IPS DF 6.9 (cell line): Measurements from ENCODE around the gene PCARE.

Source experiments
- DNase-seq: peaks from one replicate; pipeline ENCODE4 v3.0.0-alpha.2; 2013; ENCODE audit warnings: low read depth, low spot score
- H3K27ac ChIP-seq: one replicate; pipeline ENCODE4 v1.5.1; 2013; ENCODE audit warnings: low read length, control low read depth
- H3K27me3 ChIP-seq: 2 replicates; pipeline ENCODE4 v1.6.1; 2013; ENCODE audit warnings: mild to moderate bottlenecking, low read length; ENCODE audit not compliant: control insufficient read depth, insufficient read depth
- H3K36me3 ChIP-seq: 2 replicates; pipeline ENCODE4 v1.6.1; 2013; ENCODE audit warnings: low read length; ENCODE audit not compliant: control insufficient read depth, insufficient read depth
- H3K4me1 ChIP-seq: 2 replicates; pipeline ENCODE4 v1.6.1; 2013; ENCODE audit warnings: low read length; ENCODE audit not compliant: control insufficient read depth, insufficient read depth
- H3K4me3 ChIP-seq: 2 replicates; pipeline ENCODE4 v1.5.1; 2013; ENCODE audit warnings: mild to moderate bottlenecking, low read length
- H3K9me3 ChIP-seq: 2 replicates; pipeline ENCODE4 v1.6.1; 2013; ENCODE audit warnings: low read length, inconsistent platforms; ENCODE audit not compliant: control insufficient read depth, insufficient read depth
- WGBS: extraction: QIAGEN DNeasy Blood & Tissue Kit; methylation state at CpG from one replicate; pipeline ENCODE4 v1.1.7; 2013; ENCODE audit warnings: mixed read lengths, missing lambda C conversion rate; ENCODE audit not compliant: insufficient read length, insufficient coverage; 5-methylcytosine and 5-hydroxymethylcytosine counted together

PCARE gene

DNA sequence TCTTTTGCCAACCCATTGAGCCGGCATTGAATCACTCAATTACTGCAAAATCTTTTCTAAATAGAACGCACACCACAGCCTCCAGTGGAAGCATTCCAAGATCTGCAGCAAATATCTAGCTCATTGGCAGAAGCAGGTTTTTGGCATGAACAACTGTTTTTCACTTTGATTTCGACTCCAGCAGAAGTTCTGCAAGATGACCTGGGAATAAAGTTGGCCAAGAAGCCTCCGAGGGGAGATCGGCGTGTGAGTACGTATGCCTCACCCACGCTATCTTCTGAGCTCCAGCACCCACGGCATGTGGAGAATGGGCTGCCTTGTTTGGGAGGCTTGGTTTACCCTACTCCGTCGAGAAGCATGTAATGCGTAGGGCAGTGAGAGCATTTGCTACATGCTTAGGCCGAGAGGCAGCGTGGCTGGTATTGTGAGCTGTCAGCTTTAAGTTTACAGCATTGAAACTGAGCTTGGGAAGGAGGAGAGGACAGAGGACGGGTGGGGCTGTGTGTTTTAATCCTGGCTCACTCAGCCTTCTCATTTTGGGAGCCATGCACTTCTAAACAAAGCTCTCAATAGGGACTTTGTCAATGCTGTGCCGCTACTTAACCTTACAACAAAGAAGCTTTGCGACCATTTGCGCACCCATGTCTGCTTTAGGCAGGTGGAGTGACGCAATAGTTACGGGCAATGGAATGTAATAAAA is 10.5 kb downstream of the PCARE start:
- Histone ChIP-seq H3K36me3 (no peaks in the 10 kb centered on the region), H3K4me1 (peaks cover 3% of the 10 kb centered on the region; the same call in 1 of the 2 replicates), H3K9me3 (no peaks in the 10 kb centered on the region), H3K4me3 (no peak overlapping the region), H3K27ac (no peak overlapping the region), H3K27me3 (no peaks in the 10 kb centered on the region)
- DNase-seq = no peak
- no CpG with 5 or more reads among the region's 20 CpGs for WGBS

DNA sequence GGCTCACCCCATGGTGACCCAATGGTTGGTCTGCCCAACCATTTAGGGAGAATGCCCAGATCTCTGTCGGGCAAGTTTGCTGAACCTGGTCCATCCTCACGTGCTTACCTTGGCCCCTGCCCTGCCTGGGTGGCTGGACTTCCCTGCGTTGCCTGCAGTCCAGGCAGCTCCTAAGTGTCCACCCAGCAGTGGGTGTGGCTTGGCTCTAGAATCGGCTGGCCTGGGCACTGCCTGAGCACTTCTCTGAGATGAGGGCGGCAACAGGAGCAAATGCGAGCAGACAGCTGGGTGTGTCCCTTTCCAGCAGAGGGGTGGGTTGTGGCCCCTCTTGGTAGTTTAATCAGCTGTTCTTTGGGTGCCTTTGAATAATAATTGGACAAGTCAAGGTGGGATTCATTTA is 11.3 kb downstream of the PCARE start:
- no peaks in the 10 kb centered on the region for H3K9me3 ChIP-seq
- no peak overlapping the region for H3K27ac ChIP-seq
- no peaks in the 10 kb centered on the region for H3K27me3 ChIP-seq
- H3K4me1 ChIP-seq = peaks cover 3% of the 10 kb centered on the region; the same call in 1 of the 2 replicates
- no peaks in the 10 kb centered on the region for H3K36me3 ChIP-seq
- H3K4me3 ChIP-seq = no peak overlapping the region
- no peak for DNase-seq
- WGBS = no CpG with 5 or more reads among the region's 6 CpGs

DNA sequence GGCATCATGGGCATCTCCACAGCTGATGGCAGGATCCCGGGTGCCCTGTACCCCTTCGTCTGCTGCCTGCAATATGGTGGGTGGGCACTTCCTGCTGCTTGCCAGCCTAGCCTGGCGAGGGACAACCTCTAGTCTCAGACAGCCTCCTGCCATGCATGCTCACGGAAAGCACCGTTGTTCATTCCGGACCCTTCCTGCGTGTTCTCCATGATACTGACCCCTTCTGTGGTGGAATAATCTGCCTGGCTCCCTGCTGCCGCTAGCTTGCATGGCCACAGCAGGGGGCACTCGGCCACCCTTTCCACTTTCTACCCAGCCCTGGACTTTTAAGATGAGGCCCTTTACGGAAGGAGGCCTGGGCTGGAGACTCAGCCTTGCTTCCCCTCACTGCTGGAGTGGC is 12.0 kb downstream of the PCARE start:
- Histone ChIP-seq H3K9me3 (no peaks in the 10 kb centered on the region), H3K36me3 (no peaks in the 10 kb centered on the region), H3K27ac (no peak overlapping the region), H3K4me1 (peaks cover 3% of the 10 kb centered on the region; the same call in 1 of the 2 replicates), H3K27me3 (no peaks in the 10 kb centered on the region), H3K4me3 (no peak overlapping the region)
- no CpG with 5 or more reads among the region's 10 CpGs for WGBS
- no peak for DNase-seq

GRCh38 chr2:29061616-29062015 is 12.7 kb downstream of the PCARE start:
- no peak for DNase-seq
- Histone ChIP-seq H3K4me1 (peaks cover 3% of the 10 kb centered on the region; the same call in 1 of the 2 replicates), H3K36me3 (no peaks in the 10 kb centered on the region), H3K9me3 (no peaks in the 10 kb centered on the region), H3K4me3 (no peak overlapping the region), H3K27ac (no peak overlapping the region), H3K27me3 (no peaks in the 10 kb centered on the region)
- WGBS = no CpG with 5 or more reads among the region's 3 CpGs

DNA sequence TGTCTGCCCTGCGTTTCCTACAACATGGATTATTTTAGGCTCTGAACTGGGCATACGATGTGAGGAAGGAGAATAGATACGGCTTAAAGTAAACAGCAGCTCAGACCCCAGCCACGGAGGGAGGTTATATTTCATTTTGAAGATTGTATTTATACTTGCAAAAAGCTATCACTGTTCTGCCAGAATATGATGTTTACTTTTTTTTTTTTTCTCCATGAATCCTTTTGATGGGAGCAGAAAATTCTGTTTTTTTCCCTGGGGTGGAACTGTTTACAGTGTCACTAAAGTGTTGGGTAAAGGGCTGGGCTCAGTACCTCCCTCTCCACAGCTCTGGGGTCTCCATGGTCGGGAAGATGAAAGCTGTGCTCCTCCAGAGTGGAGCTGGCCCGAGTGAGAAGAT is 13.1 kb downstream of the PCARE start:
- no CpG with 5 or more reads among the region's 6 CpGs for WGBS
- H3K4me3 ChIP-seq = no peak overlapping the region
- H3K36me3 ChIP-seq = no peaks in the 10 kb centered on the region
- no peak for DNase-seq
- no peaks in the 10 kb centered on the region for H3K27me3 ChIP-seq
- H3K9me3 ChIP-seq = no peaks in the 10 kb centered on the region
- H3K27ac ChIP-seq = no peak overlapping the region
- H3K4me1 ChIP-seq = peaks cover 3% of the 10 kb centered on the region; the same call in 1 of the 2 replicates

DNA sequence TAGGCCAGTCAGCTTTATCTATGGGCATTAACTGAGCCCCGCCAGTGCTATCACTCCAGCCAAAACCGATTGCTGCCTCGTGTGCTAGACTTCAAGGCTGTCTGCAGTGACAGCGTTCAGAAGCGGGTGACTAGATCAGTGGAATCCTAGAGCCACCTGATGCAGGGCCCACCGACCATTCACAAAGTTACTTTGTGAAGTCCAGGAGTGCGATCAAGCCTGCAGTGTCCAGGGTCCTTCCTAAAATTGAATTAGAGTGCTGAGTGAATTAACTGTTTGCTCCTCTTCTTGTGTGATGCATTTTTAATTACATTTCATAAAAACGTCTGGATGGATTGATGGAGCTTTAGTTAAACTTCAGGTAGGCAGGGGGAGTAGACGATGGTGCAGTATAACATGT is 13.9 kb downstream of the PCARE start:
- H3K27ac ChIP-seq = no peak overlapping the region
- H3K36me3 ChIP-seq = no peaks in the 10 kb centered on the region
- H3K4me3 ChIP-seq = no peak overlapping the region
- DNase-seq = no peak
- no peaks in the 10 kb centered on the region for H3K27me3 ChIP-seq
- no CpG with 5 or more reads among the region's 9 CpGs for WGBS
- no peaks in the 10 kb centered on the region for H3K9me3 ChIP-seq
- peaks cover 3% of the 10 kb centered on the region; the same call in 1 of the 2 replicates for H3K4me1 ChIP-seq

- H3K4me3 ChIP-seq = no peak overlapping the region
- H3K27me3 ChIP-seq = no peaks in the 10 kb centered on the region
- no peaks in the 10 kb centered on the region for H3K36me3 ChIP-seq
- H3K9me3 ChIP-seq = no peaks in the 10 kb centered on the region
- WGBS = no CpG with 5 or more reads among the region's 1 CpG
- 0 out of 2 replicates have a peak, but pooled peaks cover 1% of the 10 kb centered on the region for H3K4me1 ChIP-seq
- H3K27ac ChIP-seq = no peak overlapping the region
- DNase-seq = no peak
Measured at GRCh38 chr2:29059624-29060023, 14.7 kb downstream of the PCARE start.

DNA sequence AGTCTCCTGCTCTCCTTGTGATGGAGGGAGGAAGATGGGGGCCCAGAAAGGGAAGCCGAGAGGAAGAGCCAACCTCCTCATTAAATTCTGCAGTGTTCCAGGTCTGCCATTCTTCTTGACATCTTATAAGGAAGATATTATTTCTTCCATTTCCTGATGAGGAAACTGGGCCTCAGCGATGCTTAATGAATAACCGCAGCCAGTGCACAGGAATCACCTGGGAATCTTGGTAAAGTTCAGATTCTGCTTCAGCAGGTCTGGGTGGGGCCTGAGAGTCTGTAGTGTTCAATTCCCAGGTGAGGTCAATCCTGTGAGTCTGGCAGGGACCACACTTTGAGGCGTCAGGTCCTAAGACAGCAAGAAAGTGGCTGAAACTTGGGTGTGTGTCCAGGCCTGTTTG is 17.3 kb downstream of the PCARE start:
- Histone ChIP-seq H3K4me1 (peaks cover 2% of the 10 kb centered on the region; the same call in 1 of the 2 replicates), H3K27me3 (no peaks in the 10 kb centered on the region), H3K27ac (no peak overlapping the region), H3K9me3 (no peaks in the 10 kb centered on the region), H3K4me3 (no peak overlapping the region), H3K36me3 (no peaks in the 10 kb centered on the region)
- no peak for DNase-seq
- no CpG with 5 or more reads among the region's 4 CpGs for WGBS

DNA sequence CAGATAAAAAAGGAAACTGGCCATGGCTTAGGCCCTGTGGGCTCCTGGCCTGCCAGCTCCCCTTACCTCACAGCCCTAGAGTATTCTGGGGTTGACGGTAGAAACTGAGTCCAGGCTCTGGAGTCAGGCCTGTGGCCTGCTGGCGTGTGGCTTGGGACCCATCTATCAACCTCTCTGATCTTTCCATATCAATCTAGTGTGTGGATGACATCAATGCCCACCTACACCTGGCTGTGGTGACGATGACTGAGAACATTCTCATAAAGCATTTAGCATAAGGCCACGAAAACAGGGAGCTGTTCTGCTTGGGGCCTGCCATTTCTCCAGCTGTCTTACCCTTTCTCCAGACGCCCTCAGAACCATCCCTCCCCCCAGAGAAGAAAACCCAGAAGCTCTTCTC is 17.9 kb downstream of the PCARE start:
- no CpG with 5 or more reads among the region's 5 CpGs for WGBS
- DNase-seq = no peak
- H3K4me3 ChIP-seq = no peak overlapping the region
- no peaks in the 10 kb centered on the region for H3K36me3 ChIP-seq
- H3K9me3 ChIP-seq = no peaks in the 10 kb centered on the region
- H3K27ac ChIP-seq = no peak overlapping the region
- no peaks in the 10 kb centered on the region for H3K27me3 ChIP-seq
- peaks cover 2% of the 10 kb centered on the region; the same call in 1 of the 2 replicates for H3K4me1 ChIP-seq

GRCh38 chr2:29055601-29056000 is 18.7 kb downstream of the PCARE start:
- no CpG with 5 or more reads among the region's 1 CpG for WGBS

GRCh38 chr2:29054430-29054829 is 19.9 kb downstream of the PCARE start:
- H3K27ac ChIP-seq = no peak overlapping the region
- H3K36me3 ChIP-seq = no peaks in the 10 kb centered on the region
- H3K4me3 ChIP-seq = no peak overlapping the region
- no peaks in the 10 kb centered on the region for H3K27me3 ChIP-seq
- no peak for DNase-seq
- H3K9me3 ChIP-seq = no peaks in the 10 kb centered on the region
- WGBS = no CpG with 5 or more reads among the region's 7 CpGs
- peaks cover 2% of the 10 kb centered on the region; the same call in 1 of the 2 replicates for H3K4me1 ChIP-seq

More at GRCh38 chr2:29055601-29056000, 18.7 kb downstream of the PCARE start:
- peaks cover 2% of the 10 kb centered on the region; the same call in 1 of the 2 replicates for H3K4me1 ChIP-seq
- H3K4me3 ChIP-seq = no peak overlapping the region
- H3K9me3 ChIP-seq = no peaks in the 10 kb centered on the region
- no peaks in the 10 kb centered on the region for H3K27me3 ChIP-seq
- H3K36me3 ChIP-seq = no peaks in the 10 kb centered on the region
- DNase-seq = no peak
- no peak overlapping the region for H3K27ac ChIP-seq
